SK-MEL-5 (cell line): Measurements from ENCODE around the gene AIDA. TPM values are rescaled to one million over a fixed set of nuclear protein-coding genes. Genes with fewer than 3 reads are reported as not detected.

Source experiments
- DNase-seq: peaks from one replicate; pipeline ENCODE4 v3.0.0-alpha.2; 2016; ENCODE audit warnings: low read depth, low spot score
- in situ Hi-C: cut with HindIII; loops from 2 replicates; pipeline ENCODE4 v1.10.0; 2016; ENCODE audit warnings: low sequenced_read_pairs, high pct_unique_total_duplicates, low pct_unique_long_range_greater_than_20kb
- total RNA-seq: library from RNA; depleted of rRNA; stranded (reverse); fragments of >200 nt; shearing (Covaris generic); gene quantifications from 2 replicates; pipeline ENCODE4 v1.2.3, GENCODE V29; 2014; rRNA removed

Gene AIDA
- total RNA-seq, 1 experiment from 2014 or later, result 18.9 TPM

DNA sequence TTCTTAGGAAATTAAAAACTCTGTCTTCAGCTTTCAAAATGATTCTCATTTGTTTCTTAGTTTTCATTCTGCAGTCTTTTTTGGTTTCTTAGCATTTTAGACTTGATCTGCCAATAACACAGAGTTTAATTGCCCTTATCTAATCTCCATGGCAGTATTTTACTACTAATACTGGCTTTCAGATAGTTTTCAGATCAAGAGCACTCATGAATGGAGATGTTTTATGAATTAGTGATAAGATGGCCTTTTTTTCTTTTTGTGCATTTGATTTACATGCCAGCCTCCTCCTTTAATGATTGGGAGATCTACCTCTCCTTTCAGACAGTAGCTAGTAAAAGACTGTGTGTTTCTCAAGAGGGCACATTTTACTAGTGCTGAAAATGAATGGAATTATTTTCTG is 88.8 kb downstream of the AIDA start:
- no peak for DNase-seq
- in situ Hi-C loops, result no loop called here

DNA sequence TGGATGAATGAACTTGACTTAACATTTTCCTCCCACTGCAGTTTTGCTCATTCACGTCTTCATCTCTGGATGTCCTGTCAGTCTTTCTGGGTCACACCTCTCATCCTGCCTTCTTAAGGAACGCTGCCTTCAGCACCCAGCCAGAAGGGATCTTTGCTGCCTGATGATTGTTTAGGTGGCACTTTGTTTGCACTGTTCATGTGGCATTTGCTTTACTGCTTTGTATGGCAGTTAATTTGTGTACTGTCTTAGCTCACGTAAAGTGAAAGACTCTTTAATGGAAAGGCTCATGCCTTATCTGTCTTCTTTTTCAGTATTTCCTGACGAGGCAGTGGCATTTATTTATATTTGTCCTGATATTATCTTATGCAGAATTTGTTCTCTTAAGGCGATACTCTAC is 89.5 kb downstream of the AIDA start:
- in situ Hi-C loops, result no loop called here
- no peak for DNase-seq

DNA sequence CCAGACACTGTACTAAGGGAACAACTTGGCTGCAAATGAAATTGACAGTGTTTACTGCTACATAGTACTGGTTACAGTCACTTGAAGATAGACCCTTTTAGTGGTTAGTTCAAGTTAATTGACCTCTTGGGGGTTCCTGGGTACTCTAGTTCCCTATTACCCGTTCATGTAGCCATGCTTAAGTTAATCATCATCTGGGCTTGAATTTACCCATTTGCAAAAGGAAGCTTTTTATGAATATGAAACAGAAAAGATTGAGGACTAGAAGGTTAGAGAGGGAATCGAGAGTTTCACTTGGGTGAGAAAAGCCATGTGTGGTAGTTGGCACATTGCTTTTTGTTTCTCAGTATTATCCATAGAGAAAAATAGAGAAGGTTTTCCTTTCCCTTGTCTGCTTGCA is 91.7 kb downstream of the AIDA start:
- no peak for DNase-seq
- in situ Hi-C loops, result no loop called here

GRCh38 chr1:222618880-222619596 is 93.3 kb downstream of the AIDA start:
- peak; percentile 19 for DNase-seq
- in situ Hi-C loops, result no loop called here

Other genes with a start within 250 kb of the AIDA start
- gene HHIPL2, start 164.4 kb downstream of the AIDA start, total RNA-seq, result not detected in 2 replicates
- gene TAF1A, start 122.6 kb downstream of the AIDA start, total RNA-seq, result 9.2 and 11.3 TPM in 2 replicates
- gene MIA3, start 94.4 kb downstream of the AIDA start, total RNA-seq, result 29.1 and 38.6 TPM in 2 replicates
- gene BROX, start 73 bp upstream of the AIDA start, total RNA-seq, result 67.4 and 68.9 TPM in 2 replicates
- gene FAM177B, start 24.7 kb upstream of the AIDA start, total RNA-seq, result not detected in 2 replicates
- gene DISP1, start 102.5 kb upstream of the AIDA start, total RNA-seq, result 2.1 and 2.4 TPM in 2 replicates